GM06990 (cell line): ENCODE data around the gene KIAA1328.

Experiments used
- DNase-seq: peaks from one replicate; pipeline ENCODE4 v3.0.0-alpha.2; 2011; ENCODE audit not compliant: insufficient read length; ENCODE audit errors: extremely low read depth
- H3K27me3 ChIP-seq: replicated peaks from 2 replicates; pipeline ENCODE4 v1.6.0; 2011; ENCODE audit warnings: low read length; ENCODE audit not compliant: control insufficient read depth, insufficient read depth
- H3K36me3 ChIP-seq: 2 replicates; pipeline ENCODE4 v1.5.1; 2011; ENCODE audit warnings: low read length; ENCODE audit not compliant: control insufficient read depth, insufficient read depth
- H3K4me3 ChIP-seq: replicated peaks from 2 replicates; pipeline ENCODE4 v1.5.1; 2011; ENCODE audit warnings: low read depth, mild to moderate bottlenecking, control low read depth, low read length
- TF ChIP-seq, protein P1 (sequence below): IDR thresholded peaks from 2 replicates; pipeline ENCODE4 v1.5.1; 2011; ENCODE audit warnings: low read length, control low read depth, mild to moderate bottlenecking, inconsistent platforms; ENCODE audit not compliant: insufficient read depth, poor library complexity, severe bottlenecking

KIAA1328 gene

GRCh38 chr18:36960038-36960437, 131.1 kb downstream of the KIAA1328 start:
- no peaks in the 10 kb centered on the region for H3K27me3 ChIP-seq
- H3K36me3 ChIP-seq, result no peaks in the 10 kb centered on the region; the same call in 1 of the 2 replicates
- TF ChIP-seq, protein P1, sequence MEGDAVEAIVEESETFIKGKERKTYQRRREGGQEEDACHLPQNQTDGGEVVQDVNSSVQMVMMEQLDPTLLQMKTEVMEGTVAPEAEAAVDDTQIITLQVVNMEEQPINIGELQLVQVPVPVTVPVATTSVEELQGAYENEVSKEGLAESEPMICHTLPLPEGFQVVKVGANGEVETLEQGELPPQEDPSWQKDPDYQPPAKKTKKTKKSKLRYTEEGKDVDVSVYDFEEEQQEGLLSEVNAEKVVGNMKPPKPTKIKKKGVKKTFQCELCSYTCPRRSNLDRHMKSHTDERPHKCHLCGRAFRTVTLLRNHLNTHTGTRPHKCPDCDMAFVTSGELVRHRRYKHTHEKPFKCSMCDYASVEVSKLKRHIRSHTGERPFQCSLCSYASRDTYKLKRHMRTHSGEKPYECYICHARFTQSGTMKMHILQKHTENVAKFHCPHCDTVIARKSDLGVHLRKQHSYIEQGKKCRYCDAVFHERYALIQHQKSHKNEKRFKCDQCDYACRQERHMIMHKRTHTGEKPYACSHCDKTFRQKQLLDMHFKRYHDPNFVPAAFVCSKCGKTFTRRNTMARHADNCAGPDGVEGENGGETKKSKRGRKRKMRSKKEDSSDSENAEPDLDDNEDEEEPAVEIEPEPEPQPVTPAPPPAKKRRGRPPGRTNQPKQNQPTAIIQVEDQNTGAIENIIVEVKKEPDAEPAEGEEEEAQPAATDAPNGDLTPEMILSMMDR, result no peak
- H3K4me3 ChIP-seq, result no peak overlapping the region
- DNase-seq, result no peak

DNA sequence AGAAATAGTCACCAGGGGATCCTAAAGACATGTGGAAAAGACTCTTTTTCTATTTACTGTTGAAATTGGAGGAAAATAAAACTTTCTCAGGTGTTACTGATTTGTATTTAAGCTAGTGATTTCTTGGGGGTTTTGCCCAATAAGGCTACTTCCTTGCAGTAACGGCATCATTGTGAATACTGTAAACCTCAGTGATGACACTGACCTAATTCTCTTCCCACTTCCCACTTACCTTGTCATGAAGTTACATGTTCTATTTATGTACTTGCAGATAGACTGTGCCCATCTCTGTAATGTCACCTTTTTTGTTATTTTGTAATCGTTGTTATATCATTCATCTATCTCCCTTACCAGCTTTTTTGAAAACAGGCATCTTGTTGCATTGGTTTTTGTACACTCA, 134.5 kb downstream of the KIAA1328 start:
- Histone ChIP-seq H3K4me3 (no peak overlapping the region), H3K27me3 (no peaks in the 10 kb centered on the region), H3K36me3 (no peaks in the 10 kb centered on the region; the same call in 1 of the 2 replicates)
- TF ChIP-seq, protein P1, result no peak
- no peak for DNase-seq

- no peaks in the 10 kb centered on the region for H3K36me3 ChIP-seq
- DNase-seq, result no peak
- H3K4me3 ChIP-seq, result no peak overlapping the region
- TF ChIP-seq, protein P1, result no peak
- no peaks in the 10 kb centered on the region for H3K27me3 ChIP-seq
These were observed 145.8 kb downstream of the KIAA1328 start for GRCh38 chr18:36974686-36975085.

GRCh38 chr18:36977121-36977520, 148.2 kb downstream of the KIAA1328 start:
- no peak for DNase-seq
- Histone ChIP-seq H3K27me3 (no peaks in the 10 kb centered on the region), H3K4me3 (no peak overlapping the region), H3K36me3 (no peaks in the 10 kb centered on the region)
- TF ChIP-seq, protein P1, result no peak

- Histone ChIP-seq H3K4me3 (no peak overlapping the region), H3K36me3 (no peaks in the 10 kb centered on the region), H3K27me3 (no peaks in the 10 kb centered on the region)
- no peak for DNase-seq
- TF ChIP-seq, protein P1, result no peak
These were observed 164.1 kb downstream of the KIAA1328 start for GRCh38 chr18:36993068-36993467.

- TF ChIP-seq, protein P1, result no peak
- Histone ChIP-seq H3K27me3 (no peaks in the 10 kb centered on the region), H3K4me3 (no peak overlapping the region), H3K36me3 (no peaks in the 10 kb centered on the region)
- DNase-seq, result peak; percentile 47
These were observed 177.8 kb downstream of the KIAA1328 start for GRCh38 chr18:37006742-37007141.
